ENCODE measurements around the gene ARIH2.

GRCh38 chr3:48885753-48886152 lies 32.9 kb upstream of the ARIH2 start:
- TF ChIP-seq CTCF (IDR thresholded peaks at IDR 0.05) (no peak), POLR2AphosphoS5 (IDR thresholded peaks at IDR 0.05) (no peak), POLR2A (IDR thresholded peaks at IDR 0.05) (no peak), EP300 (IDR thresholded peaks at IDR 0.05) (no peak)
